Sigmoid colon (tissue), 7 donors: Measurements from ENCODE around the gene F3. TPM values are rescaled to one million over a fixed set of nuclear protein-coding genes. Genes with fewer than 3 reads are reported as not detected.

Experiments
- DNase-seq: peaks from one replicate; pipeline ENCODE4 v3.0.0-alpha.2; 2019
- H3K27ac ChIP-seq, 4 donors: fragments of 200-600 bp; sonication (generic); one replicate each; pipeline ENCODE4 v1.5.1; 2016 to 2019; ENCODE audit warnings: mild to moderate bottlenecking in 1 of 4
- H3K27me3 ChIP-seq, 3 donors: fragments of 200-600 bp; sonication (generic); one replicate each; pipeline ENCODE4 v1.5.1; 2019; ENCODE audit warnings: mild to moderate bottlenecking in 1 of 3
- H3K36me3 ChIP-seq, 4 donors: fragments of 200-600 bp; sonication (generic); one replicate each; pipeline ENCODE4 v1.5.1; 2016 to 2019
- H3K4me1 ChIP-seq, 4 donors: fragments of 200-600 bp; sonication (generic); one replicate each; pipeline ENCODE4 v1.5.1; 2017 to 2019
- H3K4me3 ChIP-seq, 4 donors: fragments of 200-600 bp; sonication (generic); one replicate each; pipeline ENCODE4 v1.5.1; 2017 to 2019; ENCODE audit warnings: mild to moderate bottlenecking in 2 of 4, moderate library complexity in 1 of 4
- H3K9me3 ChIP-seq, 4 donors: fragments of 200-600 bp in 3 of 4; sonication (generic) in 3 of 4; one replicate each; pipeline versions ENCODE4 v1.5.1 to v1.6.1; 2013 to 2019
- CTCF ChIP-seq, 4 experiments: fragments of 450-650 bp in 3 of 4; fragments of 200-600 bp in 1 of 4; IDR thresholded peaks; one replicate each; pipeline ENCODE4 v1.5.1; 2016 to 2019; ENCODE audit warnings: antibody characterized with exemption in 4 of 4, mild to moderate bottlenecking in 3 of 4, moderate library complexity in 2 of 4
- EP300 ChIP-seq, 4 donors: sonication (generic); formaldehyde crosslinking; IDR thresholded peaks; one replicate each; pipeline ENCODE4 v1.6.1; 2017; ENCODE audit warnings: antibody characterized with exemption in 4 of 4
- POLR2A ChIP-seq, 2 donors: fragments of 450-650 bp; IDR thresholded peaks; one replicate each; pipeline ENCODE4 v1.6.1; 2016; ENCODE audit warnings: antibody characterized with exemption in 2 of 2, mild to moderate bottlenecking in 2 of 2, moderate library complexity in 2 of 2
- POLR2AphosphoS5 ChIP-seq, 4 donors: sonication (generic); formaldehyde crosslinking; IDR thresholded peaks; one replicate each; pipeline ENCODE4 v1.6.1; 2017; ENCODE audit warnings: antibody characterized with exemption in 4 of 4
- WGBS, 2 donors: extraction: QIAGEN DNeasy Blood & Tissue Kit; methylation state at CpG; one replicate each; pipeline ENCODE4 v1.1.7; 2013; 5-methylcytosine and 5-hydroxymethylcytosine counted together
- intact Hi-C: fragments of 100-400 bp; cut with DNase I; formaldehyde crosslinking; loops from one replicate; pipeline ENCODE4 v1.15.1; 2023
- polyA plus RNA-seq, 3 donors: library from polyadenylated mRNA; stranded (reverse); fragments of 200-250 nt; gene quantifications; one replicate each; pipeline ENCODE4 v1.2.3, GENCODE V29; 2013
- total RNA-seq, 4 donors: library from RNA; depleted of rRNA; stranded (reverse); fragments of >200 nt; gene quantifications; one replicate each; pipeline ENCODE4 v1.1.0, GENCODE V29; 2016
- donor health status: healthy with polysubstance abuse.
- donor health status: Bipolar disorder and iron deficiency.
- donor health status: healthy.

The F3 gene
- total and polyA plus RNA-seq, 7 donors = 9.9 to 53.7 (median 19.3) TPM

- H3K9me3 ChIP-seq = no peaks in the 10 kb centered on the region
- 94 to 95% methylated on average over 1 of the region's 1 CpG for WGBS, 2 donors
- no peak overlapping the region for H3K4me3 ChIP-seq
- no peaks in the 10 kb centered on the region for H3K27me3 ChIP-seq
- H3K36me3 ChIP-seq = peaks cover 0 to 63% (median 18%) of the 10 kb centered on the region in 4 donors
- no peak overlapping the region for H3K27ac ChIP-seq
- H3K4me1 ChIP-seq = no peaks in the 10 kb centered on the region
- TF ChIP-seq POLR2A (IDR thresholded peaks at IDR 0.05) (no peak), CTCF (IDR thresholded peaks at IDR 0.05) (no peak), POLR2AphosphoS5 (IDR thresholded peaks at IDR 0.05) (no peak), EP300 (IDR thresholded peaks at IDR 0.05) (no peak)
- intact Hi-C loops = no loop called here
- no peak for DNase-seq
These were observed 37.0 kb downstream of the F3 start for GRCh38 chr1:94504601-94505000.

- no peak overlapping the region for H3K27ac ChIP-seq
- DNase-seq = no peak
- H3K4me1 ChIP-seq = no peaks in the 10 kb centered on the region
- intact Hi-C loops = no loop called here
- peaks cover 0 to 76% (median 27%) of the 10 kb centered on the region in 4 donors for H3K36me3 ChIP-seq
- H3K27me3 ChIP-seq = no peaks in the 10 kb centered on the region
- no peak for TF ChIP-seq POLR2A (IDR thresholded peaks at IDR 0.05)
- TF ChIP-seq POLR2AphosphoS5 (IDR thresholded peaks at IDR 0.05) = no peak
- TF ChIP-seq CTCF (IDR thresholded peaks at IDR 0.05) = no peak
- TF ChIP-seq EP300 (IDR thresholded peaks at IDR 0.05) = no peak
- 87 to 92% methylated on average over 4 of the region's 4 CpGs for WGBS, 2 donors
- no peak overlapping the region for H3K4me3 ChIP-seq
- no peaks in the 10 kb centered on the region for H3K9me3 ChIP-seq
These were observed 38.4 kb downstream of the F3 start for GRCh38 chr1:94503153-94503552.

GRCh38 chr1:94501935-94502334, 39.6 kb downstream of the F3 start:
- H3K27me3 ChIP-seq = no peaks in the 10 kb centered on the region
- DNase-seq = no peak
- no peak for TF ChIP-seq EP300 (IDR thresholded peaks at IDR 0.05)
- TF ChIP-seq CTCF (IDR thresholded peaks at IDR 0.05) = no peak
- no peak for TF ChIP-seq POLR2A (IDR thresholded peaks at IDR 0.05)
- TF ChIP-seq POLR2AphosphoS5 (IDR thresholded peaks at IDR 0.05) = no peak
- H3K4me1 ChIP-seq = no peaks in the 10 kb centered on the region
- no peak overlapping the region for H3K4me3 ChIP-seq
- H3K27ac ChIP-seq = no peak overlapping the region
- H3K9me3 ChIP-seq = no peaks in the 10 kb centered on the region
- intact Hi-C loops = no loop called here
- 93 to 95% methylated on average over 4 of the region's 4 CpGs for WGBS, 2 donors
- peaks cover 0 to 76% (median 27%) of the 10 kb centered on the region in 4 donors for H3K36me3 ChIP-seq

- Histone ChIP-seq H3K27ac (no peak overlapping the region), H3K4me3 (no peak overlapping the region), H3K36me3 (peaks cover 0 to 72% (median 27%) of the 10 kb centered on the region in 4 donors), H3K4me1 (no peaks in the 10 kb centered on the region), H3K27me3 (no peaks in the 10 kb centered on the region), H3K9me3 (no peaks in the 10 kb centered on the region)
- DNase-seq = no peak
- 83 to 93% methylated on average over 2 of the region's 2 CpGs for WGBS, 2 donors
- intact Hi-C loops = no loop called here
- TF ChIP-seq CTCF (IDR thresholded peaks at IDR 0.05) (no peak), EP300 (IDR thresholded peaks at IDR 0.05) (no peak), POLR2A (IDR thresholded peaks at IDR 0.05) (no peak), POLR2AphosphoS5 (IDR thresholded peaks at IDR 0.05) (no peak)
These were observed 40.1 kb downstream of the F3 start for GRCh38 chr1:94501426-94501825.

GRCh38 chr1:94496076-94496755, 45.3 kb downstream of the F3 start:
- Histone ChIP-seq H3K4me3 (no peak overlapping the region), H3K9me3 (no peaks in the 10 kb centered on the region), H3K27ac (no peak overlapping the region), H3K27me3 (no peaks in the 10 kb centered on the region), H3K36me3 (peaks cover 0 to 41% (median 20%) of the 10 kb centered on the region in 4 donors), H3K4me1 (no peaks in the 10 kb centered on the region)
- WGBS, 2 donors = 90 to 93% methylated on average over 2 of the region's 2 CpGs
- intact Hi-C loops = no loop called here
- no peak for DNase-seq
- no peak for TF ChIP-seq CTCF (IDR thresholded peaks at IDR 0.05)
- no peak for TF ChIP-seq POLR2A (IDR thresholded peaks at IDR 0.05)
- no peak for TF ChIP-seq POLR2AphosphoS5 (IDR thresholded peaks at IDR 0.05)
- TF ChIP-seq EP300 (IDR thresholded peaks at IDR 0.05) = no peak
